MV-4-11 (cell line): ENCODE results near the gene NEK4.

ENCODE experiments used
- DNase-seq: peaks from one replicate; lab custom pipeline; 2025; lab: John Stamatoyannopoulos, UW

NEK4 gene

DNA sequence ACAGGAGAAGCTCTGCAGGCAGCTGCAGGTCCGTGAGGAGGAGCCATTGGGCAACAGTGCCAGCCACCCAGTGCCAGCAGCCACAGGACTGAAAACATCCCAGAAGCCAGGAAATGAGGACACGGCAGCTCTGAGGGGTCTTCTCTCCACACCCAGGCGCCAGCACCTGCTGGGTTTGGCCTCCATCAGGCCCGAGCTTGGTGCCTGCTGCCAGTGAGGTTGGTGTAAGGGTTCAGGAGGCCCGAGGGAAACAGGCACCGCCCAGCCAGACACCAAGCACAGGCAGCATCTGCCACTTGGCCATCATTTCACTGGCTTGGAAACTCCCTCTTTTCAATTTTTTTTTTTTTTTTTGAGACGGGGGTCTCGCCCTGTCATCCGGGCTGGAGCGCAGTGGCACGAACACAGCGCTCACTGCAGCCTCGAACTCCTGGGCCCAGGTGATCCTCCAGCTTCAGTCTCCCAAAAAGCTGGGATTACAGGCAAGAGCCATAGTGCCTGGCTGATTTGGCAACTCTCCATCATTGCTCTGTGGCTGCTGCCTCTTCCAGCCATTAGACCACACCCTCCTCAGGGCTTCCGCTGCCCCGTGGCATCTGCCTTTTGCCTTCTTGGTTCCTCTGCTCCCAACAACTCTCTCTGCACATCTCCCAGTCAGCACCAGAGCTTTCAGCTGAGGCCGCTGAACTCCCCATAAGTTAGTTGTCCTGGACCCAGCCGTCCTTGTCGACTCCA lies 22.4 kb upstream of the NEK4 start:
- no peak for DNase-seq

DNA sequence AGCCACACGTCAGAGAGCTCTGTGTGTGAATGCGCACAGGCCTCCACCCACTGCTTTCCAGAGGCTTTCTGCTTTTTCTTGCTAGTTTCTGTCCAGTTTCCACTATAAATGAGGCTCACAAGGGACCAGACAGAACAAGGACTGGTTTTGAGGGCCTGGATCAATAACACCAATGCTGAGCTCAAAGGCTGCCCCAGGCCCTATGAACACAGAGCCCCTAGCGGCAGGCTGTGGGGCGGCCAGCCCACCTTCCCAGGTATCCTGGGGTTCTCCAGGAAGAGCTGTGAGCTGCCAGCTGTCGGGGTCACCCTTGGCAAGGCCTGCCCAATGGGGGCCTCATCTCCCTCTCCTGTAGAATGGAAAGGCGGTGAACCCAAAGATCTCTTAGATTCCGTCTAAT lies 21.7 kb upstream of the NEK4 start:
- no peak for DNase-seq

DNA sequence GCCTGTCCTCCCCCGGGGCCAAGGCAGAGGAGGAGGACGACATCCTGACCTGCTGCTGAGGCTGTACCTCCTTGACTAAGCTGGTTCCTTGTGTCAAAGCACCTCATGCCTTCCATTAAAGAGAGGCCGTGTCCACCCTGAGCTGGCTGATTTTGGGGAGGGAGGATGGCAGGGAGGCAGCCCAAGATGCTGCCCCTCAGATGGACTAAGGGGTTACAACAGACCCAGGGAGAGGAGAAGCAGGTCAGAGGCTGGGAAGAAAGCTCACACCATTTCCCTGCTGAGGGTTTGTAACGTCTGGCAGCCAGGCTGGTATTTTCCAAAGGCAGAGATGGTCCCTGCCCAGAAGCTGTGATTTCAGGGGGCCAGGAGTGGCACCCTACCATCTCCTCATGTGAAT lies 21.2 kb upstream of the NEK4 start:
- no peak for DNase-seq

DNA sequence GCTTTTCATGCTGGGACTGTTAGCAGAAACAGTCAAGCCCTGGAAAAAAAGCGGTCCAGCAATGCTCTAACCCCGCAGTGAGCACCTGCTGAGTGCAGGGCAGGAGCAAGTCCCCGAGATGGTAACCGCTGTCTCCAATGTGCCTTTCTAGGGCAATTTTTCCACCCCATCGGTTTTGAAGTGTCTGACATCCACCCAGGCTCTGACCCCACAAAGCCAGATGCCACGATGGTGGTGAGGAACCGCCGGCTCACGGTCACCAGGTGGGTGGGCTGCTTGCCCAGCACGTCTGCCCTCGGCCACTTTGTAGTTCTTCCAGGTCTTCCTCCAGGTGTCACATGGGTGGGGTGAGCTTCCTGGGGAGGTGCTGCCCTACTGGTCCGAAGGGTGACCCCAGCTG lies 20.6 kb upstream of the NEK4 start:
- no peak for DNase-seq

DNA sequence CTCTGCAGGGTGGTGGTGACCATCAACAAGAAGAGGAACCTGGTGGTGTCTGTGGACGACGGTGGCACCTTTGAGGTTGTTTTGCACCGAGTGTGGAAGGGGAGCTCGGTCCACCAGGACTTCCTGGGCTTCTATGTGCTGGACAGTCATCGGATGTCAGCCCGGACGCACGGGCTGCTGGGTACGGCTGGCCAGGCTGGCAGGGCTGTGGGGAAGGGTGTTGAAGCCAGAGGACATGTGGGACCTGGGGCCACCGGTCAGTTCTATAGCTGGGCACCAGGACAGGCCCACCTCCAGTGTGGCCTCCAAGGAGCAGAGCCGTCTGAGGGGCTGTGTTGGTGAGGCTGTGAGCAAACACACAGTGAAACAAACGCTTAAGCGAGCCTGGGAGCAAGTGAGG lies 20.0 kb upstream of the NEK4 start:
- DNase-seq = no peak

DNA sequence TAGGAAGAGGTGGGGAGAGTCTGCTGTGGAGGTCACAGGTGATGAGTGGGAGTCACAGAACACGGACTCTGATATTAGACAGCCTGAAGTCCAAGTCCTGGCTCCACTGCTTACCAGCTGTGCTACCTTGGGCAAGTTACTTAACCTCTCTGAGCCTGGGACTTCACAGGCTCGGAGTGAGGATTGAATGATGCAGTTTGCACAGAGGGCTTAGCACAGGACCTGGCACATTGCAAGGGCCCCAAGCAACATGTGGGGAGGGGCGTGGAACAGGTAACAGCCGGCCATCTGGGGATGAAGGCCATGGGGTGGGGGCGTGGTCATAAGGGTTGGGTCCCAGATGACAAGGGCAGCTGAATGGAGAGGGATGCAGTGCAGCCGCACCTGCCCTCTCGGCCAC lies 19.6 kb upstream of the NEK4 start:
- no peak for DNase-seq

GRCh38 chr3:52789746-52790040 lies 19.0 kb upstream of the NEK4 start:
- no peak for DNase-seq

- DNase-seq = no peak
Observed at GRCh38 chr3:52788890-52789745, 18.4 kb upstream of the NEK4 start.

DNA sequence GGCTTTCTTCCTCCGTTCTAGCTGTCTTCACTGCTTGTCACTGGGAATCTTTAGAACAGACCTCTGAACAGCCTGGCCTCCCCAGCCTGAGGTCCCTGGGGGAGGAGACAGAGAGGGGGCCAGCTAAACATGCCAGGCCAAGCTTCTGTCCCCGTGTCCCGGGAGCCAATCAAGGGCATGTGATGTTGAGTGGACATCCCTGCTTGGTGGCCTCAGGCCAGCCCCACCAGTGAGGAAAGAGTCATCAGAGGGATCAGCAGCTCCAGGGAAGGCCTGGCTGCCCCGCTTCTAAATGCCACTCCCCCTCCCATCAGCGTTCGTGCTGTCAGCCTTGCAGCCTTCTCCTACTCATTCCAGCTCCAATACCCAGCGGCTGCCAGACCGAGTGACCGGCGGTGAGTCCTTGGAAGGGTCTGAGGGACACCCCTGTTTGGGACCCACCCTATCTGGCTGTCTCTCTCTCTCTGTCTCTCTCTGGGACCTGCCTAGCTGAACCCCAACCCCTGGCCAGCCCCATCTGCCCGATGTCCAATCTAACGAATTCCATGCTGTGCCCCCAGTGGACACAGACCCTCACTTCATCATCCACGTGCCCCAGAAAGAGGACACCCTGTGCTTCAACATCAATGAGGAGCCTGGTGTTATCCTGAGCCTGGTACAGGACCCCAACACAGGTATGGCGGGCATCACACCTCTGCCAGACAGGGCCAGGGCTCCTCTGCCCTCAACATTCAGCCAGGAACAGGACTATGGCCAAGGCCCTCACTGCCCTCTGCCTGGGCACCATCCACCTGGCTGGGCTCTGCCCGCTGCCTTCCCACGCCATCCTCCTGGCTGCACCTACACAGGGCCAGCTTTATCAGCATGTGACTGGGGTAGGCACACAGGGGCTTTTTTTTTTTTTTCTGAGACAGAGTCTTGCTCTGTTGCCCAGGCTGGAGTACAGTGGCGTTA lies 17.2 kb upstream of the NEK4 start:
- DNase-seq = no peak

DNA sequence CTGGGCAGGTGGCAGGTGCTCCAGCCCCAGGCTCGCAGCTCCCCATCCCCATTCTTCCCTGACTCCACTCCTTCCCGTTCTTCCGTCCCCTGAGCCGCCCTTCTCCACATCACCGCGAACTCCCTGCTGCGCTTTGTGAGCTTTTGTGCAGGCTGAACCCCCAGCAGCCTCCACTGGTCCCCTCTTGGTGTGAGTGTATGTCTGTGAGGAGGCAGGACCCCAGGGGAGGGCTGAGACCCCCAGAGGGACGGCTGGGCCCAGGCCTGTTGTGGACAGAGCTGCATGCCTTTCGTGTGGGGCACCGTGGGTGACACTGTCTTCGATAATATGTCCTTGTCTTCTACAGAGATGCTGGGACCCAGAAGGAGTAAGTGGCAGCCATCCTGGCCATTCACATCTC lies 16.5 kb upstream of the NEK4 start:
- no peak for DNase-seq

DNA sequence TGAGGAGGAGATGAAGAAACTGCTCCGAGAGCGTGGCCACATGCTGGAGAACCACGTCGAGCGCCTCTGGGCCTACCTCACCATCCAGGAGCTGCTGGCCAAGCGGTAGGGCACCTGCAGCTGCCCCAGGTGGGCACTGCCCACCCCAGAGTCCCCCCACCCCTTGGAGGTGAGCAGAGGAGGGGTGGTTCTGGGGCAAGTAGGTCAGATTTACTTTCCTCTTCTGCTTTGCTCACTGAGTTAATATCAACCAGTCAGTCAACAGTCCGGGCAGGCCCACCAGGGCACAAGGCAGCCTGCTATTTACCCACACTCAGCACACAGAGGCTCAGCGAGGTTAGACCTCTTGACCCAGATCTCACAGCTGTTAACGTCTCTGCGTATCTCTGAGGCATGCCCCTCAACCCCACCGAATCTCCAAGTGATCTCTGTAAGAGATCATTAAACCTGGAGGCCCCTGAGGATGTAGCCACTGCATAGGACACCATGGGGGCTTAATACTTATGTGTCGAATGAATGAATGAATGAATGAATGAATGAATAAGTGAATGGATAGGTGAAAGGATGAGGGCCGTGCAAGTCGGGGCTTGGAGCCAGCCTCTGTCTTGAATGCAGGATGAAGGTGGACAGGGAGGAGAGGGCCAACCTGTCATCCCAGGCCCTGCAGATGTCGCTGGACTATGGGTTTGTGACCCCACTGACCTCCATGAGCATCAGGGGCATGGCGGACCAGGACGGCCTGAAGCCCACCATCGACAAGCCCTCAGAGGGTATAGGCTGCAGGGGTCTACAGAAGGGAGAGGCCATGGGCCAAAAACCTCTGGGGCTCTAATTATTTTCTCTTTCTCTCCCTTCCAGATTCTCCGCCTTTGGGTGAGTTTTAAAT lies 15.8 kb upstream of the NEK4 start:
- no peak for DNase-seq

DNA sequence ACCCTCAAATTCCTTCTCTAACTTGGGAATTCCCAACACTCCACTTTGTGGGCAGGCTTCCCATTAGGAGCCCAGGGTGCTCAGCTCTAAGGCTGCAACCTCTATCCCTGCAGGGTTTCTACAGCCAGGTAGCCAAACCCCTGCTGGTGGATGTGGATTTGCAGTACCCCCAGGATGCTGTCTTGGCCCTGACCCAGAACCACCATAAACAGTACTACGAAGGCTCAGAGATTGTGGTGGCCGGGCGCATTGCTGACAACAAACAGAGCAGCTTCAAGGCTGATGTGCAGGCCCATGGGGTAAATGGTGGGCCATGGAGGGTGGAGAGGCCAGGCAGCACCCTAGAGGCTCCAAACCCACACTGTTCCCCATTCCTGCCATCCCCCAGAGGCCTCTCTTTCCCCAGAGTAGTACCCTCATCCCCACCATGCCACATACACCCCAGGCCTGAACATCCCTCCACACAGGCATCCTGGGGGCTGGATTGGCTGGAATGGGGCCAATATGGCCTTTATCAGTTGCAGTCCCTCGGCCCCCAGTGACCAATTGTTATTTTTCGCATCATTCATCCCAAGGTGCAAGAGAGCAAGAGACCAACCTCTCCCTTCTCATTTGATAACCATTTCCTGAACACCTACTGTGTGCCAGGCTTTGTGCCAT lies 14.3 kb upstream of the NEK4 start:
- DNase-seq = no peak

DNA sequence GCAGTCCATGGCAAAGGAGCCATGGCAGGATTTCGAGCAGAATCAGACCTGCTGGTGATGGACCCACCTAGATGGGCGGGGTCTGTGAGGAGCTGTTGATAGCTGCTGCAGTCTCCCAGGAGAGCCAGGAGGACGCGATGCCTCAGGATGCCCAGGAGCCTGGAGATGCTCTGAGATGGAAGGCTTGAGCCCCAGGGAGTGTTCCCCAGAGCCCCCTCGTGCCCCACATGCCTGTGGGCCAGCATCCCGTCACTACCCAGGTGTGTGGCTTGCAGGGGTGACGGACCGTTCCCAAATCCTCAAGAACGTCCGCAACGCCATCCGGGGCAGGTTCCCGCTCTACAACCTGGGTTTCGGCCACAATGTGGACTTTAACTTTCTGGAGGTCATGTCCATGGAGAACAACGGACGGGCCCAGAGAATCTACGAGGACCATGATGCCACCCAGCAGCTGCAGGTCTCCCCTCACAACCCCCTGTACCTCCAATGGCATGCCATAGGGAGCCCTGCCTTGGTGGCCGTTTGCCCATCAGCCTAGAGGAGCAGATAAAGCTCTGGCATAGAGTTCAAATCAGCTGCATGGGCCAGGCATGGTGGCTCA lies 13.4 kb upstream of the NEK4 start:
- no peak for DNase-seq

DNA sequence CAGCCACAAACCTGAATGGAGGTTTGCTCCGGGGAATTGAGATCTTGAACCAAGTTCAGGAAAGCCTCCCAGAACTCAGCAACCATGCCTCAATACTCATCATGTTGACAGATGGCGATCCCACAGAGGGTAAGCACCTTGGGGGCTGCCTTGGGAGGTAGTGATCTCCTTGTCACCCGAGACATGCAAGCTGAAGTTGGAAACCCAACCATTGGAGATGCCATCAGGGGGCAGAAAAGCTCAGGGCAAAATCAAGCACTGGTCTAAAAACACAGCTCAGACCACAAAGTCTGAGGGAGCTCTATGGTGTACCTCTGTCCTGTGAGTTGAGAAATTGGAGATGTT lies 12.4 kb upstream of the NEK4 start:
- no peak for DNase-seq

GRCh38 chr3:52782412-52783210 lies 11.9 kb upstream of the NEK4 start:
- no peak for DNase-seq

DNA sequence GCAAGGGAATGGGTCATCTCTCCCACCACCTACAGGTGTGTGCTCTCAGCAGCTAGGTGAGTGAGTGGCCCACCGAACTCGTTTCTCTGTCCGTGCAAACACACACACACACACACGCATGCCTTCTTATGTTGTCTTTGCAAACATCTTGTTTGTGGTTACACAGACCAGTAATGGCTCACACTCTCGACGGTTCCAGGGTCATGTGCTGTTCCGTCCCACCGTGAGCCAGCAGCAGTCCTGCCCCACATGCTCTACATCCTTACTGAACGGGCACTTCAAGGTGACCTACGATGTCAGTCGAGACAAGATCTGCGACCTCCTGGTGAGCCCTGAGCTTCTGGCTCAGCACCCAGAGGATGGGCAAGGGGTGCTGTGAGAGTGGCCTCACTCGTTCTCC lies 11.0 kb upstream of the NEK4 start:
- no peak for DNase-seq

DNA sequence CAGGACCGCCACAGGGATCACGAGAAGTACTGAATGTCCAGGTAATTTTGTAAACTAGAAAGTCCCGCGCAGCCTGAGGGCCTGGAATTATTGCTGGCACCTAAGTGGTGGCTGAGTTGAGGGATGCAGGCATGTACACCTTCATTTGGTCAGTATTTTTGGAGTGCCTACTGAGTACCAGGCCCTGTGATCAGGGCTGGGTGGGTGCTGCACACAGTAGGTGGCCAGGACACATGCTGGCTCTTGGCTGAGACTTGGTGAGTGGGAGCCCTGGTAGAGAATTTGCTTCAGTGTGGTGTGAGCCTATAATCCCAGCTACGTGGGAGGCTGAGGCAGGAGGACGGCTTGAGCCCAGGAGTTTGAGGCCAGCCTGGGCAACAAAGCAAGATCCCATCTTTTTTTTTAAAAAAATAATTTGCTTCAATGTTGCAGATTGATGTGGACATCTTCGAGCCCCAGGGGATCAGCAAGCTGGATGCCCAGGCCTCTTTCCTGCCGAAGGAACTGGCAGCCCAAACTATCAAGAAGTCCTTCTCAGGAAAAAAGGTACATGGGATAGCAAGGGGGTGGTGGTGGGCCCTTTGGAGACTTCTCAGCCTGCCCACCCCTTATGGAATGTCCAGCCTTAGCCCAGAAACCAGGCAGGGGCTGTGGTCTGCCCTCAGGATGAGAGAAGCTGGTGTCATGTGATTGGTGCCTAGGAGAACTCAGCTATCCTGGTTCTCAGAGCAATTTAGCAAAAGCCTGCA lies 9.3 kb upstream of the NEK4 start:
- no peak for DNase-seq

GRCh38 chr3:52779011-52779836 lies 8.5 kb upstream of the NEK4 start:
- peak; percentile 82 for DNase-seq
